Stimulated activated effector memory CD8-positive, alpha-beta T cell treated with anti-CD3 and anti-CD28 coated beads, Interleukin-12 subunit alpha, Interleukin-12 subunit beta, amount 100 ng/mL, for 72 hours (primary cell): ENCODE measurements around the gene FNDC3B.

ENCODE experiments used
- ATAC-seq: fragments of 150-1000 bp; cut with Tn5 transposase; 2 replicates; pipeline ENCODE4 v1.10.0; 2021
- DNase-seq, 2 donors: peaks; one replicate each; pipeline ENCODE4 v3.0.0; 2021 to 2022; ENCODE audit warnings: low spot score in 2 of 2
- H3K27ac Mint-ChIP-seq: one replicate; pipeline ENCODE4 v1.8.0; 2022; ENCODE audit warnings: mild to moderate bottlenecking, mixed read lengths
- H3K36me3 Mint-ChIP-seq: one replicate; pipeline ENCODE4 v1.8.0; 2022; ENCODE audit warnings: mild to moderate bottlenecking, mixed read lengths
- H3K4me1 Mint-ChIP-seq: one replicate; pipeline ENCODE4 v1.8.0; 2022; ENCODE audit warnings: mixed read lengths
- H3K4me3 Mint-ChIP-seq: one replicate; pipeline ENCODE4 v1.8.0; 2022; ENCODE audit warnings: mild to moderate bottlenecking, mixed read lengths
- H3K9me3 Mint-ChIP-seq: one replicate; pipeline ENCODE4 v1.8.0; 2022; ENCODE audit warnings: mixed read lengths

The FNDC3B gene

DNA sequence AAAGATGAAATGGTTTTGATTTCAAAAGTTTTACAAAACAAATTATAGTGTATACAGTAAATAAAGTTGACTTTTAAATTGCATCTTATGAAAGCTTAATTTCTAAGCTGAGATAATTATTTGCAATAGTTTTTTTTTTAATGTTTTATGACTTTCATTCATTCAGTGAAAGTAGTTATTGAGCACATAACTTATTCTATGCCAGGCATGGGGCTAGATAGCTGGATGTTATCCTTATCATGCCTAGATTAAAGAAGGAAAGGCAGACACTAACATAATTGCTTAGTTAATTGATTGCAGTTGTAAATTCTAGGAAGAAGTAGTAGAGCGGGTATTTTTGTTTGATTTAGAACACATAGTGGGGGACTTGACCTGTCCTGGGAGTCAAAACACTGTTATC is 92.4 kb downstream of the FNDC3B start:
- DNase-seq (no peak), ATAC-seq (no peak)
- Mint-ChIP-seq H3K4me3 (peak overlapping the region; percentile 28), H3K4me1 (peaks cover 66% of the 10 kb centered on the region), H3K9me3 (no peaks in the 10 kb centered on the region), H3K27ac (peak overlapping the region; percentile 82), H3K36me3 (no peaks in the 10 kb centered on the region)

DNA sequence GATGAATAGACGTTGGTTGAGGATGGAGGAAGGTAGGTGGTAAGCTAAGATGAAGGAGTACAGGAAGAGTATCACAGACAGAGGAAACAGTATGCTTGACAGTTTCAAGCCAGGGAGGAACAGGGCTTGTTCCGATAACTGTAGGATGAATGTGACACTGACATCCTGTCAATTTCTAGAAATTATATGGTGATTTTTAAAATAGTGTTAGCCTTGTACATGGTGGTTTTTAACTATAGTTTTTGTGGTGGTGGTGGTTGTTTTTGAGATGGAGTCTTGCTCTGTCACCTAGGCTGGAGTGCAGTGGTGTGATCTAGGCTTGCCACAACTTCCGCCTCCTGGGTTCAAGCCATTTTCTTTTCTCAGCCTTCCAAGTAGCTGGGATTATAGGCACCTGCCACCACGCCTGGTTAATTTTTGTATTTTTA is 92.8 kb downstream of the FNDC3B start:
- Mint-ChIP-seq H3K9me3 (no peaks in the 10 kb centered on the region), H3K4me3 (peak overlapping the region; percentile 28), H3K36me3 (no peaks in the 10 kb centered on the region), H3K4me1 (peaks cover 65% of the 10 kb centered on the region), H3K27ac (peak overlapping the region; percentile 82)
- DNase-seq (peak in 1 of 2 donors; percentile 74), ATAC-seq (peak; percentile 78)

DNA sequence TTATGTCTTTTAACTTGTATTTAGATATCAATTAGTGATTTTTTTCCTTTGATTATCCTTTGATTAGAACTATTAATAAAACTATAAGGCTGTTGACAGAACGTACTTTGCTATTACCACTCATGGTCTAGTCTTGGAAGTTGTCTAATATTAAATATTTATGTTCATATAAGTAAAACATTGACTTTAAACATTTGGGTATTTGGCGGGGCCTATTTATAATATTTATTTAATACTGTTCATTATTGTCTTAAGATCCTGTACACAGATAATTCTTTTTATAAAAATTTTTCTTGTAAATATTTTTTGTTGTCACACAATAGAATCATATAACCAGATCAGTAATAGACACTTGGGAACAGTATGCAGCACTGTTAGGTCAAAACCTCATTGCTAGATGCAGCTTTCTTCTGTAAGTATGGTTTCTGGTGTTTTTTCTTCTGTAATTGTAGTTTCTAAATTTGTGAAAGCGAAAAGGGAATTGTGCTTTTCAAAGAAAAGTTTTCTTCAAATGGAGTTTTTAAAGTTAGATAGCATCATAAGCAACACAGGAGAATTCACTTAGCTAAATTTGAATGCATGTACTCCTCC is 93.4 kb downstream of the FNDC3B start:
- Mint-ChIP-seq H3K27ac (peak overlapping the region; percentile 82), H3K4me3 (peak overlapping the region; percentile 28), H3K9me3 (no peaks in the 10 kb centered on the region), H3K36me3 (no peaks in the 10 kb centered on the region), H3K4me1 (peaks cover 69% of the 10 kb centered on the region)
- DNase-seq (no peak), ATAC-seq (no peak)

DNA sequence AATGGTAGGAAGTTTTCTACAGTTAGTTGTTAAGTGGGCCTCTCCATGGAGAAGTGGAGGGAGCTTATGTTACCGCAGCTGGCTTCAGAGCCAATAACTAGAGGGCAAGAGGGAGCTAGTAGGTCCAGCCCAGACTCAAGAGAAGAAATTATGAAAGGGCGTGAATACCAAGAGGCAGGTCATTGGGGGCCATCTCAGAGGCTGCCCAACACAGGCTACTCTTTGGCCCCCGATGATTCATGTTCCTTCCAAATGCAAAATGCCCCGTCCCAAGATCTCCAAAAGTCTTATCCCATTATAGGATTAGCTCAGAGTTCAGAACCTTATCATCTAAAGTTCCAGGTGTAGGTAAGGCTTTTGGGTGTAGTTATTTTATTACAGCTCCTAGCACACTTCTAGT is 94.5 kb downstream of the FNDC3B start:
- Mint-ChIP-seq H3K4me3 (peak overlapping the region; percentile 12), H3K27ac (no peak overlapping the region)

DNA sequence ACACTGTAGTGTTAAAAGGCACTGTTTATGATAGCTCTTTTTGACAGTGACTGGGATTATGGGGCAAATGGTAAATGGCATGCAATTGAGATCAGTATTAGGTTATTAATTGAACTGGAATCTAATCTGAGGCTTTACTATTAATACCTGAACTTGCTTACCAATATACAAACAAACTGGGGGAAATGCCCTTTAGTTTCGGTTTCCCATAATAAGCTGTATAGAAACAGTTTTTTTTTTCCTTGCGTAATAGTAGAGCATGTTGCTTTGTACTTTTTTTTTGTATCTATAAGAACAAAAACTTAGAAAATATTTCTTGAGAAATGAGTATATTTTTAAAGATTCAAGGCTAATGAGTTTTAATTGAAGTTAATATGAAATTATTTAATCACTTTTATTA is 95.0 kb downstream of the FNDC3B start:
- Mint-ChIP-seq H3K4me1 (peaks cover 74% of the 10 kb centered on the region), H3K36me3 (no peaks in the 10 kb centered on the region), H3K4me3 (peak overlapping the region; percentile 12), H3K9me3 (no peaks in the 10 kb centered on the region), H3K27ac (no peak overlapping the region)
- DNase-seq (no peak), ATAC-seq (no peak)

More for the DNA sequence above, 94.5 kb downstream of the FNDC3B start:
- Mint-ChIP-seq H3K36me3 (no peaks in the 10 kb centered on the region), H3K9me3 (no peaks in the 10 kb centered on the region), H3K4me1 (peaks cover 74% of the 10 kb centered on the region)
- DNase-seq (no peak), ATAC-seq (no peak)

DNA sequence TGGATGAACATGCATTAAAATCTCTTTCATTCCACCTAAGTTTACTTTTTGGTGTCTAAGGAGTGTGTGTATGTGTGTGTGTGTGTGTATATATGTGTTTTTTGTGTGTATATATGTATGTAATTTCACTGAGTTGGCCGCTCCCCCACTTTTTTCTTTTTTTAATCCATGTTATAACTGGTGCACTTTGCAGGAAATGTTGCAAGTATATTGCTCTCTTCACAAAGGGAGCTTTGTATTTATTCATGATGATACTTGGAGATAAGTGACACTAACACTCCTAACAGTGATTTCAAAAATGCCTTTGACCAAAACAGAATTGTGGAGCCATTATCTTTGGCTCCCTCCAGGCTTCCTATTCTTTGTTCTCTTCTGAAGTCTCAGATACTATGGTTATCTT is 95.8 kb downstream of the FNDC3B start:
- no peak for DNase-seq
- Mint-ChIP-seq H3K27ac (peak overlapping the region; percentile 87), H3K4me3 (no peak overlapping the region), H3K4me1 (peaks cover 68% of the 10 kb centered on the region), H3K9me3 (no peaks in the 10 kb centered on the region), H3K36me3 (no peaks in the 10 kb centered on the region)
- ATAC-seq, result no peak

DNA sequence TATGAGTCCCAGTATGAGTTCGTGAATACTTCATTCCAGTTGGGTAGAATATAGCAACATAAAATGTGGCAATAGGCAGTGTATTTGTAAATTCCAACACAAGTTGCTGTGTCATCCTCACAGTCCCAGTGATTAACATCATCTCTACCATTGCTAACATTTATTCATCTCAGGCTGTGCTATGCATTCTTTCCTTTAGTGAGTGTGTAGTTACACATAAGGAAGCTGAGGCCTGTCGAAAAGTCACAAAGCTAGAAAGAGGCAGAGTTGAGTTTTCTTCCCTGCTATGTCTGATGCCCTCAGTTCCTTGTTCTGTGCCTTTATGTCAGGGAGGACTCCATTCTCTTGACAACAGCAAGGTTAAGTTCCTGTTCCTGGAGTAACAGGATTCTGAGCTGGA is 96.4 kb downstream of the FNDC3B start:
- no peaks in the 10 kb centered on the region for H3K36me3 Mint-ChIP-seq
- H3K4me1 Mint-ChIP-seq, result peaks cover 69% of the 10 kb centered on the region
- H3K4me3 Mint-ChIP-seq, result no peak overlapping the region
- H3K9me3 Mint-ChIP-seq, result no peaks in the 10 kb centered on the region
- DNase-seq (no peak), ATAC-seq (peak; percentile 40)
- H3K27ac Mint-ChIP-seq, result peak overlapping the region; percentile 87

DNA sequence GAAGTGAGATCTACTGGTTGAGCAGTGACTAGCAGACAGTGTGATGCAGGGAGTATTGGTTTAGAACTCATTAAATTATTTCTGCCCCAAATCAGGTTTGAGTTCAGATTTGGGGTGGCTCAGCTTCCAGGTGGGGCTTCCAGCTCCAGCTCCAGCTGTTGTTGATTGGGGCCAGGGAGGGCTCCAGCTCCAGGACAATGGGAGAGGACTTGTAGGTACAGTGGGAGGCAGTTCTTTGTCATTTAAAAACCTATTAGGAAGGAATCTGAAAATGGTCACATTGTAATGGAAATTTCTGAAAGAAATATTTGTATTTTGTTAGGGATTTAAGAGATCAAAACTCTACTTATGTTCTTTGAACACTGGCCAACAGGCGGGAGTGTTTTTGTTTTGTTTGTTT is 97.0 kb downstream of the FNDC3B start:
- H3K27ac Mint-ChIP-seq, result peak overlapping the region; percentile 87
- H3K36me3 Mint-ChIP-seq, result no peaks in the 10 kb centered on the region
- no peak overlapping the region for H3K4me3 Mint-ChIP-seq
- DNase-seq (no peak), ATAC-seq (no peak)
- H3K4me1 Mint-ChIP-seq, result peaks cover 74% of the 10 kb centered on the region
- H3K9me3 Mint-ChIP-seq, result no peaks in the 10 kb centered on the region

DNA sequence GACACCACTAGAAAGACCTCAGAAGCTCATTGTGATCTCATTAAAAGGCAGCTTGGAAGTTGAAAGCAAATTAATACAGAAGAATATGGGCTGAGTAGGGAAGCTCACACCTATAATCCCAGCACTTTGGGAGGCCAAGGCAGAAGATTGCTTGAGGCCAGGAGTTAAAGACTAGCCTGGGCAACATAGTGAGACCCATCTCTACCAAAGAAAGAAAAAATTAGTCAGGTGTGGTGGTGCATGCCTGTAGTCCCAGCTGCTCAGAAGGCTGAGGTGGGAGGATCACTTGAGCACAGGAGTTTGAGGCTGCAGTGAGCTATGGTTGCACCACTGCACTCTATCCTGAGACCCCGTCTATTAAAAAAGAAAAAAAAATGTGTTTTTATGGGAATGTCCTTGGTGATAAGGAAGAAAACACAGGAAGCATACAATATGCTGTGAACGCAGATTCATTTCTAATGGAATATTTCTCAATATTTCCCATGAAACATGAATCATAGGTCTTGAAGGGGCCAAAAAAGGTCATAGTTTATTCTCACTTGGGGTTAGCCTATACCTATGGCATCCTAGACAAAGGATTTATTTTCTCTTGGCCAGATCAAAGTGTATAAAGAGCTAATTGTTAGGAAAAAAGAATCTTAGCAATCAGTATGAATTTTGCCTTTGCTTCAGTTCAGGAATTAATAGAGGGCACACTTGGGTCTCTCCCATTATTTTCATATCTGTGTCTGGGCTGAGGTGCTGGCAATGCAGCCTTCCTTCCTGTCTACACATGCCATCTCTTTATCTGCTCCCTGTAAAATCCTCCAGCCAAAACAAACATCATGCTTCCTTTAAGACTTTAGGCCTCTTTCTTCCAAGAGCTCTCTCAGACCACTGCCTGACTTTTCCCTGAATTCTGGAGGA is 98.2 kb downstream of the FNDC3B start:
- Mint-ChIP-seq H3K4me3 (peak overlapping the region; percentile 33), H3K36me3 (no peaks in the 10 kb centered on the region), H3K4me1 (peaks cover 77% of the 10 kb centered on the region), H3K27ac (no peak overlapping the region), H3K9me3 (no peaks in the 10 kb centered on the region)
- ATAC-seq (no peak), DNase-seq (no peak)

DNA sequence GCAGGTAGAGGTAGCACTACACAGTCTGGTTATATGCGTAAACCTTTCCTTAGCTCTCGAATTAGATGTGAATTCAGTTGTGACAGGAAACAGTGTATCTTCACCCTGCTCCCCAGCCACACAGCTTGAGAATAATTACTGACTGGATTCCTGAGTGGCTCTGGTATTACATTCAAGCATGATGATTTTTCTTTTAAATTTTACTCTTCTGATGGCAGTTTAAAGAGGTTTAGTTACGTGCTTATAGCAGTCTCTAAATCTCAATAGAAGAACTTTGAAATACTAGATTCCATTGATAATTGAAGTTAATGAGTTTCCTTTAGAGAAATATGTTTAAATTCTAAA is 98.8 kb downstream of the FNDC3B start:
- H3K9me3 Mint-ChIP-seq, result no peaks in the 10 kb centered on the region
- H3K4me3 Mint-ChIP-seq, result peak overlapping the region; percentile 33
- no peak for ATAC-seq
- no peak for DNase-seq
- no peaks in the 10 kb centered on the region for H3K36me3 Mint-ChIP-seq
- no peak overlapping the region for H3K27ac Mint-ChIP-seq
- H3K4me1 Mint-ChIP-seq, result peaks cover 76% of the 10 kb centered on the region

DNA sequence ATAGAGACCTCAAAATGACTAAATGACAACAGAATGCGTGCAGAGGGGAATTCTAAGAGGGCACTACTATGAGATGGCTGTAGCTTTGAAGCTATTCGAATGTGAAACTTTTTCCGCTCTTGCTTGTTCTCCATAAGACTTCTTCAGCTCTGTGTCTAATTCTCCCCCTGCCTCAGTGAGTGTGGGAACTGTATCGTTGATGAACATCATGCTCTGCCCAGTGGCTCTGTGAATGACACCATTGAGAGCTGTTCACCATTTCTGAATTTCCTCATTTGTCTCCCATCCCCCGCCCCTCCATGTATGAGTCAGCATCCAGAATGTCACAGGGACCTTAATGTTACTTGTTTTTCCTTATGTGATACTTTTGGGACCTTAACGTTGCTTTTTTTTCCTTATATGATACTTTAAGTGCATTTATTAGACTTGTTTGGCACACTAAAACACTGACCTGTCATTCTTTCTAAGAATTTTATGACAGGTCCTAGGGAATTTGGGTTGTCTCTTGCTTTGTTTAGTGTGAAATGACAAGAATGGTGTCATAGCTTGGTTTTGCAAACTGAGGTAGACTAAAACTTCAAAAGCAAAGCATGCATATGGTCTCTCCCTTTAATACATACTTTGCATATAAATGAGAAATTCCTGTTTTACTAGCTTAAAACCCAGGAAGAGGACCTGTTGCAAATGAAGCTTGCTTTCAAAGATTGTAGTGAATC is 99.6 kb downstream of the FNDC3B start:
- ATAC-seq (peak; percentile 81), DNase-seq (peak in 1 of 2 donors; percentile 67)
- Mint-ChIP-seq H3K36me3 (peaks cover under 1% of the 10 kb centered on the region), H3K4me1 (peaks cover 72% of the 10 kb centered on the region), H3K4me3 (peak overlapping the region; percentile 51), H3K27ac (peak overlapping the region; percentile 84), H3K9me3 (no peaks in the 10 kb centered on the region)

DNA sequence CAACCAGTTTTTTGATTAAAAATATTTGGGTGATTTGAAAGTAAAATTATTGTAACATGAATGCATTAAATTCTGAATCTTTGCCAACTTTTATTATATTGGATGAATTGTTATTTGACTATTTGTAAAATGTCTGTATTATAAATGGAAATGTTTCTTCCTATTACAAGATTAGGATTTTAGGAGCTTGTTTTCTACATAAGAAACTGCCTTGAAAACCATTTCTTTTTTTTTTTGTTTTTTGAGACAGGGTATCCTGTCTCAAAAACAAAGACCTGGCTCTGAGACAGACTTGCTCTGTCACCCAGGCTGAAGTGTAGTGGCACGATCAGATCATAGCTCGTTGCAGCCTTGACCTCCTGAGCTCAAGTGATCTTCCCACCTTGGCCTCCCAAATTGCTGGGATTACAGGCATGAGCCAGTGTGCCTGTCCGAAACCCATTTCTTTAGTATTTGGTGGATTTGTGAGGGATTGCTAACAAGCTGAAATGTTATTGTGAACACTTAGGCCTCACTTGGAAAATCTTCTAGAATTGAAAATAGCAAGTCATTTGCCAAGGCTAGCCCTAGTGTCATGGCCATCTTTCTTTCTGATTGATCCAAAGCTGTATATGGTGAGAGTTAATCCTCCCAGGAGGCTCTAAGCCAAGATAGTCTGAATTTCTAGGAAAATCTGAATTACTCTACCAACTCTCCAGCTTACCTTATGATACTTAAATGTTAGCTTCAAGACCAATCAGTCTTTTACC is 100.3 kb downstream of the FNDC3B start:
- DNase-seq (no peak), ATAC-seq (no peak)
- Mint-ChIP-seq H3K4me1 (peaks cover 73% of the 10 kb centered on the region), H3K27ac (peak overlapping the region; percentile 84), H3K36me3 (peaks cover 6% of the 10 kb centered on the region), H3K4me3 (peak overlapping the region; percentile 51), H3K9me3 (no peaks in the 10 kb centered on the region)

DNA sequence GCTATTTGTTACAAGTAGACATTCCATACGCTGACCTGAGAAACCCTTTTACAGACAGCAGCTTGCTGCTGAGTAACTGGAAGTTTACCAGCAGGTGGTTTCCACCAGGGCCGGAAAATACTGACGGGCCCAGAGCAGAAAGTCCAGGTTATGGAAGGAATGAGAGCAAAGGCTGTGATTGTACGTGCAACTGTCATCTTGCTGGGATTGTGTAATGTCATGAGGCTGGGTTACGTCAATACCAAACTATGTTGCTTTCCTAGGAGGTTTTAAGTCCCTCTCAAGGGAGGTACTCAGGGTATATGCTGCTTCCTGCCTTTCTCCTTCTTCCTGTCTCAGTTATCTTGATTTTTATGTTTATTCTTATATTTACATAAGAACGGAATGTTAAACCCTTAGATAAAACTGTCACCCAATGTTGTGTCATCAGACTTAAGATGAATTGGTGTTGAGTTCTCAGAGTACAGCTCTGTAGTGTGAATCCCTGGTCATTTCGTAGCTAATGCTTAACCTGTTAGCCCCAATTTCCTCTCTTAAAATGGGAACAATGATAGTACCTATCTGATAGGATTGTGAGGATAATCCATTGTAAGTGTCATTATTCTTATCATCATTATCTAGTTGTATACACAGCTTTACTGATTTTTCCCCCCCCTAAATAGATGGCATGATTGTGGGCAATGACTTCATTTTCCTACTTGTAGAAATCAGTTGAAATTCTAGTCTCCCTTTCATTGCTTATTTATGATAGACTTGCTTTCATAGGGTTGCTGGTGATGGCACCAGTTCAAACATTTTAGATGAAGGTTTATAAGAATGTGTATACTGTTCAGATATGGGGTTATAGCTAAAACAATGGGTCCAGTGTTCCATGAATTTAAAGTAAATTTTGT is 101.4 kb downstream of the FNDC3B start:
- no peak for DNase-seq
- H3K27ac Mint-ChIP-seq, result peak overlapping the region; percentile 43
- H3K4me1 Mint-ChIP-seq, result peaks cover 73% of the 10 kb centered on the region
- no peak for ATAC-seq
- H3K9me3 Mint-ChIP-seq, result no peaks in the 10 kb centered on the region
- peaks cover 6% of the 10 kb centered on the region for H3K36me3 Mint-ChIP-seq
- H3K4me3 Mint-ChIP-seq, result no peak overlapping the region
